Measurements from ENCODE around the gene IQGAP1. TPM values are rescaled to one million over a fixed set of nuclear protein-coding genes. Genes with fewer than 3 reads are reported as not detected.
A peak's percentile ranks its signal among the peaks of the same experiment; 100 is the strongest.

The IQGAP1 gene
- total RNA-seq, 2 donors from 2014 or later: 224 TPM

DNA sequence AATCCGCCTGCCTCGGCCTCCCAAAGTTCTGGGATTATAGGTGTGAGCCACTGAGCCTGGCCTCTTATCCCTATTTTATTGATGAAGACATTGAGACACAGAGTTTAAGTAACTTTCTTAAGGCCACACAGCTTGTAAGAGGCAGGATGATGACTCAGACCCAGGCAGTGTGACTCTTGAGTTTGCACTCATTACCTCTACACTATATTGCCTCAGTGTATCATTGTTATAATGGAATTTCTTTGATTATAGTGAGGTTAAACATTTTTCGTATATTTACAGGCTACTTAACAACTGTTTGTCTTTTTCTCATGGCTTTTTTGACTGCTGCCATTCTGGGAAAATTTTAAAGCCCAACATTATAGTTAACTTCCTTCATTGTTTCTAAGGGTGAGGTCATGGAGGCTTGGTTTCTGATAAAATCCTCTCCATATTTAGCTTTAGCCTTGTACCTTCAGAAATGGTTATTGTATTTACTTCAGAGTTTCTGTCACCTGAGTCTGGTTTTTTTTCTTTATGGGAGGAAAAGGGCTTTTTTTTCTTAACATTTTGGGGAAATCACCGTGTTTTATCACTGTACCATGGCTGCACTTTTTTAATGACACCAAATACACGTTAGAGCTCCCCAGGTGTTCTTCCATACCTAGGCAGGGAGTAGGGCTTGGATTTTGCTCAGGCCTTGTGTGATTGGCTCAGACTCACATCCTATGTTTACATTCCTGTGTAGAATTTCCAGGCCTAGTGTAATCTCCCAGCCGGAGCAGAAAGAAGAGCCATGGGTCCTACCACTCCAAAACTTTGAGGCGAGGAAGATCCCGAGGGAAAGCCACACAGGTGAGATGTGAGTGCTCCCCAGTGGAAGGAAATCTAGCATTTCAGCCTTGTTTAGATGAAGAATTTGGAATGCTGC lies 29.7 kb upstream of the IQGAP1 start:
- peak; percentile 40 for ATAC-seq (replicated peaks)
- Mint-ChIP-seq H3K4me3 (no peak overlapping the region), H3K4me1 (peaks cover 9% of the 10 kb centered on the region), H3K9me3 (no peaks in the 10 kb centered on the region), H3K36me3 (ENCODE audit: low read depth) (no peaks in the 10 kb centered on the region), H3K27ac (no peak overlapping the region), H3K27me3 (no peaks in the 10 kb centered on the region)

DNA sequence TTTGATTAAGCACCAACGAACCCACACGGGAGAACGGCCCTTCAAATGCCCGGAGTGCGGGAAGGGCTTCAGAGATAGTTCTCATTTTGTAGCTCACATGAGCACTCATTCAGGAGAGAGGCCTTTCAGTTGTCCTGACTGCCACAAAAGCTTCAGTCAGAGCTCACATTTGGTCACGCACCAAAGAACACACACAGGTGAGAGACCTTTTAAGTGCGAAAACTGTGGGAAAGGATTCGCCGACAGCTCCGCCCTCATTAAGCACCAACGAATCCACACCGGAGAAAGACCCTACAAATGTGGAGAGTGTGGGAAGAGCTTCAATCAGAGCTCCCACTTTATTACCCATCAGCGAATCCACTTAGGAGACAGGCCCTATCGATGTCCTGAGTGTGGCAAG lies 27.3 kb upstream of the IQGAP1 start:
- H3K27ac Mint-ChIP-seq: no peak overlapping the region
- no peaks in the 10 kb centered on the region for H3K27me3 Mint-ChIP-seq
- H3K36me3 Mint-ChIP-seq (ENCODE audit: low read depth): no peaks in the 10 kb centered on the region
- no peaks in the 10 kb centered on the region for H3K9me3 Mint-ChIP-seq
- peaks cover 20% of the 10 kb centered on the region for H3K4me1 Mint-ChIP-seq
- ATAC-seq (replicated peaks): no peak
- no peak overlapping the region for H3K4me3 Mint-ChIP-seq

DNA sequence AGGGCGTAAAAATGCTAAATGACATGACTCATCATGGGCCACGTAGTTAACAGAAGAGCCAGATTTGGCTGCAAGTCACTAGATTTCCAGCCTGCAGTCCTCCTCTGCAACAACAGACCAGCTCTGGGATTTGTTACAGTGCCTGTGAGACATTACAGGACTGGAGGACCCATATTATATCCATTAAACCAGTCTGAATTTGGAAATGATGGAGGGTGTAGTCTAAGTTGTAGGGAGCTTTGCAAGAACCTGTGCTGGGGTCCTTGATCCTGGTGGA lies 25.2 kb upstream of the IQGAP1 start:
- no peak for ATAC-seq (replicated peaks)
- H3K9me3 Mint-ChIP-seq: no peaks in the 10 kb centered on the region
- peaks cover 20% of the 10 kb centered on the region for H3K4me1 Mint-ChIP-seq
- H3K27me3 Mint-ChIP-seq: no peaks in the 10 kb centered on the region
- H3K27ac Mint-ChIP-seq: peak overlapping the region; percentile 46
- H3K4me3 Mint-ChIP-seq: no peak overlapping the region
- H3K36me3 Mint-ChIP-seq (ENCODE audit: low read depth): no peaks in the 10 kb centered on the region

DNA sequence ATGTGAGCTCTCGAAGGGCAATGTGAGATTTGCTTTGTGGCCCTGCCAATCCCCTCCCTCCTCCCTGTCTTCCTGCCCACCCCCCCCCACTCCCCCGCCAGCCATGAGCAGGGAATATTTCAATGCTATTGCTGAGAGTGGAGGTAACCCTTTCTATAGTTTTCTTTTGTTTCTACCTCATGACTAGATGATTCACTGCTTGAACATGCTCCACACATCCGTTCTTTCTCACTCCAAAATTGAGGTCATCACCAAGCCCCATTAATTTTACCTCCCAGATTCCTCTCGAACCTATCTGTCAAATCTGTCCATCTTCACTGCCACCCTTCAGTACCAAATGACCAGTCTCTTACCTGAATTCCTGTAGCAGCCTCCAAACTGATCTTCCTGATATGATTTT lies 23.8 kb upstream of the IQGAP1 start:
- Mint-ChIP-seq H3K27me3 (no peaks in the 10 kb centered on the region), H3K9me3 (no peaks in the 10 kb centered on the region), H3K27ac (peak overlapping the region; percentile 71), H3K4me1 (peaks cover 16% of the 10 kb centered on the region), H3K36me3 (ENCODE audit: low read depth) (no peaks in the 10 kb centered on the region), H3K4me3 (peak overlapping the region; percentile 32)
- peak; percentile 36 for ATAC-seq (replicated peaks)

DNA sequence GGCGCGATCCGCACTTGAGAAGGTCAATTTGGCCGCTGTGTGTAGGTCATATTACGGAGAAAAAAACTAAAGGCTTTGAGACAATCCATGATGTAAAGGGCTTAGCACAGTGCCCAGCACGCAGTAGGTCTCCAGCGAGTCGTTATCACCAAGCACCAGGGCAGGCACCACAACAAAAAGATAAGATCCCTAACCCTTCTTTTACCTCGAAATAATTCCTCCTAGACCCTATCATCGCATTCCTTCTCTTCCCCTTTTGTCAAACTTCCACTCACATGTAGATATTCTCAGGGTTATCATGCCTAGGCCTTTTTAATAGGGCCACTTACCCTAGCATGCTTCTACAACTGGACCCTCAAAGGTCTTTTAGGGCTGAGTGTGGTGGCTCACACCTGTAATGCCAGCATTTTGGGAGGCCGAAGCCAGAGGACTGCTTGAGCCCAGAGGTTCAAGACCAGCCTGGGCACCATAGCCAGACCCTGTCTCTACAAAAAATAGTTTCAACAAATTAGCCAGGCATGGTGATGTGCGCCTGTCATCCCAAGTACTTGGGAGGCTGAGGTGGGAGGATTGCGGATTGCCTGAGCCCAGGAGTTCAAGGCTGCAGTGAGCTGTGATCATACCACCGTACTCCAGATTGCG lies 22.5 kb upstream of the IQGAP1 start:
- H3K27ac Mint-ChIP-seq: no peak overlapping the region
- no peak overlapping the region for H3K4me3 Mint-ChIP-seq
- ATAC-seq (replicated peaks): no peak
- no peaks in the 10 kb centered on the region for H3K9me3 Mint-ChIP-seq
- no peaks in the 10 kb centered on the region for H3K27me3 Mint-ChIP-seq
- H3K4me1 Mint-ChIP-seq: peaks cover 16% of the 10 kb centered on the region
- no peaks in the 10 kb centered on the region for H3K36me3 Mint-ChIP-seq (ENCODE audit: low read depth)

DNA sequence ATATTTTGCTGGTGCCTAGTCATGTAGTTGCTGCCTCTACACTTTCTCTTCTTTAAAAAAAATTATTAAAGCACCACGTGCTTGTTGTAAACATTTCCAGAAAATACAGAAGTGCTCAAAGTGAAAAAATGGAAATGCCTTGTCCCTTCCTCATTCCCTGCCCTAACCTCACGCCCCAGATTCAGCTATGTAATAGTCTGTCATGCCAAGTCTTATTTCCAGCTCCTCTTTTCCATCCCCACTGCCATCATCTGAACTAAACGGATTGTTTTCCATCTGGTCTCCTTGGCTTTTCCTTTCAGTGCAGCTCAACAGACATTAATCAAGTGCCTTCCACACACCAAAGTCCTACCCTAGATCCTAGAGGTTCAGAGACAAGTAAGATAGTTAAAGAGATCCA lies 20.5 kb upstream of the IQGAP1 start:
- no peaks in the 10 kb centered on the region for H3K36me3 Mint-ChIP-seq (ENCODE audit: low read depth)
- ATAC-seq (replicated peaks): no peak
- peak overlapping the region; percentile 20 for H3K27ac Mint-ChIP-seq
- no peak overlapping the region for H3K4me3 Mint-ChIP-seq
- H3K27me3 Mint-ChIP-seq: no peaks in the 10 kb centered on the region
- no peaks in the 10 kb centered on the region for H3K9me3 Mint-ChIP-seq
- H3K4me1 Mint-ChIP-seq: peaks cover 16% of the 10 kb centered on the region

DNA sequence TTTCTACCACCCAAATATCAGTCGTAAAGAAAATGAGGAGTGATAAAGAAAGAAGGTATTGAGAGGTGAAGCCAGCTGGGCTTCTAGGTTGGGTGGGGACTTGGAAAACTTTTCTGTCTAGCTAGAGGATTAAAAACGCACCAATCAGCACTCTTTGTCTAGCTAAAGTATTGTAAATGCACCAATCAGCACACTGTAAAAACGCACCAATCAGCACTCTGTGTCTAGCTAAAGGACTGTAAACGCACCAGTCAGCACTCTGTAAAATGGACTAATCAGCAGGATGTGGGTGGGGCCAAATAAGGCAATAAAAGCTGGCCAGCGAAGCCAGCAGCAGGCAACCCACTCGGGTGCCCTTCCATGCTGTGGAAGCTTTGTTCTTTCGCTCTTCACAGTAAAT lies 13.0 kb upstream of the IQGAP1 start:
- no peak overlapping the region for H3K4me3 Mint-ChIP-seq
- no peak overlapping the region for H3K27ac Mint-ChIP-seq
- no peaks in the 10 kb centered on the region for H3K27me3 Mint-ChIP-seq
- H3K9me3 Mint-ChIP-seq: peaks cover 13% of the 10 kb centered on the region
- peaks cover 22% of the 10 kb centered on the region for H3K4me1 Mint-ChIP-seq
- no peaks in the 10 kb centered on the region for H3K36me3 Mint-ChIP-seq (ENCODE audit: low read depth)
- ATAC-seq (replicated peaks): no peak

DNA sequence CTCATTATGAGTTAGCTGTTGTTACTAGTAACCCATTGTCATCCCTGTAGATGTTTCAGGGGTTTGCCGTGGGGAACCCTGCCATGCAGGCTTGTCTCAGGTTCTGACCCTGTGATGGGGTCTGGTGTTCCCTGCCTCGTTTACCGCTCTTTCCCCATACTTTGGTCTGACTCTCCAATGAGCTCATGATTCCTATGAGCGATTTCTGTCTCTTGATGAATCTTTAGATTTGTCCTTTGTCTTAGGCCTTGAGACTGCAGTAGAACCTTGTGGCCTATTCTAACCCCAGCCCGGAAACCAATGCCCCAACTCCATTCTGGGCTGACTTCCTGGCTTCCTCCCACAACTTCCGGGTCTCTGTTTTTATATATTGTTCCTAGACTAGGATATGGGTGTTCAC lies 11.3 kb upstream of the IQGAP1 start:
- peaks cover 18% of the 10 kb centered on the region for H3K9me3 Mint-ChIP-seq
- H3K4me3 Mint-ChIP-seq: peak overlapping the region; percentile 75
- peak overlapping the region; percentile 95 for H3K27ac Mint-ChIP-seq
- no peaks in the 10 kb centered on the region for H3K36me3 Mint-ChIP-seq (ENCODE audit: low read depth)
- H3K27me3 Mint-ChIP-seq: no peaks in the 10 kb centered on the region
- peak; percentile 96 for ATAC-seq (replicated peaks)
- H3K4me1 Mint-ChIP-seq: peaks cover 22% of the 10 kb centered on the region

DNA sequence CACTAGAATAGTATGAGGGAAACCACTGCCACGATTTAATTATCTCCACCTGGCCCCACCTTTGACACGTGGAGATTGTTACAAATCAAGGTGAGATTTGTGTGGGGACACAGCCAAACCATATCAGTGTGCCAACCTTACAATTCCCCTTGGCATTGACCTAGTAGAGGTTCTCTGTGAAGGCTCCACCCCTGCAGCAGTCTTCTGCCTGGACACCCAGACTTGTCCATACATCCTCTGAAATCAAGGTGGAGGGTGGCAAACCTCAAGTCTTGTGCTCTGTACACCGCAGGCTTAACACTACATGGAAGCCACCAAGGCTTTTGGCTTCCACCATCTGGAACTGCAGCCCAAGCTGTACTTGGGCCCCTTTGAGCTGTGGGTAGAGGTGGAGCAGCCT lies 8.8 kb upstream of the IQGAP1 start:
- H3K36me3 Mint-ChIP-seq (ENCODE audit: low read depth): no peaks in the 10 kb centered on the region
- H3K27ac Mint-ChIP-seq: no peak overlapping the region
- no peak for ATAC-seq (replicated peaks)
- H3K4me3 Mint-ChIP-seq: no peak overlapping the region
- H3K4me1 Mint-ChIP-seq: peaks cover 26% of the 10 kb centered on the region
- no peaks in the 10 kb centered on the region for H3K27me3 Mint-ChIP-seq
- peaks cover 18% of the 10 kb centered on the region for H3K9me3 Mint-ChIP-seq

DNA sequence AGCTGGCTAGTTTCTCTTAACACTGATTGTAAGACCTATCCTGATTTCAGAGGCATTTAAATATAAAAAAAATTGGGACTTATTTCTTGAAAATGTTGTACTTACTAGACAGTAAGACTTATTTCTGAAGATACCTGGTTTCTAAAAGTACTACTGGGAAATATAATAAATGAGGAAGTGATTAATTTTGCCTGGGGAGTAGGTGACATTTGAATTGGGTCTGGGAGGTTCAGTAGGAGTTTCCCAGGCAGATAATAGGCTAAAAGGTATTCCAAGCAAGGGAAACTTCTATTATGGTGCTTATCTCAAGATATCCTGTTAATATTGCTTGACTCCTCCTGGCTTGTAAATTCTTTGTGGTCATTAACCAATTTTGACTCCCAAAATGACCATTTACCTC lies 6.5 kb upstream of the IQGAP1 start:
- ATAC-seq (replicated peaks): no peak
- no peaks in the 10 kb centered on the region for H3K27me3 Mint-ChIP-seq
- no peaks in the 10 kb centered on the region for H3K36me3 Mint-ChIP-seq (ENCODE audit: low read depth)
- H3K4me3 Mint-ChIP-seq: no peak overlapping the region
- peaks cover 14% of the 10 kb centered on the region for H3K9me3 Mint-ChIP-seq
- H3K4me1 Mint-ChIP-seq: peaks cover 21% of the 10 kb centered on the region
- H3K27ac Mint-ChIP-seq: no peak overlapping the region

DNA sequence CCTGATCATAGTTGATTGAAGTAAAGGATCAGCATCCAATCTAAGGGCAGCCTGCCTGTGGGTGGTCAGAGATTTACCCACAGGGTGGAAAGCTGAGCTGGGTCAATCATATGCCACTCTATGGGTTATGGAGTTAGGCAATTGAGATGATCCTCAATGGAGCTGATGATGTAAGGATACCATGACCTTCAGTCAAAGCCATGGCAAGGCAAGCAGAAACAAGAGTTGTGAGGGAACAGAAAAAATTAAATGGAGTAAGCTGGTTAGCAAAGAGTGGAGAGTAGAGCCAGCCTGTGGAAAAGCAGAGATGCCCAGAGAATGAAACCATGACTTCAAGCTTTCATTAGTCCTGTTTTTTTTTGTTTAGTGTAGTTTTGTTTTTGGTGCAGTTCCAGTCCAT lies 5.7 kb upstream of the IQGAP1 start:
- ATAC-seq (replicated peaks): no peak
- H3K9me3 Mint-ChIP-seq: peaks cover 12% of the 10 kb centered on the region
- no peaks in the 10 kb centered on the region for H3K27me3 Mint-ChIP-seq
- H3K4me3 Mint-ChIP-seq: no peak overlapping the region
- no peak overlapping the region for H3K27ac Mint-ChIP-seq
- H3K36me3 Mint-ChIP-seq (ENCODE audit: low read depth): no peaks in the 10 kb centered on the region
- H3K4me1 Mint-ChIP-seq: peaks cover 14% of the 10 kb centered on the region

DNA sequence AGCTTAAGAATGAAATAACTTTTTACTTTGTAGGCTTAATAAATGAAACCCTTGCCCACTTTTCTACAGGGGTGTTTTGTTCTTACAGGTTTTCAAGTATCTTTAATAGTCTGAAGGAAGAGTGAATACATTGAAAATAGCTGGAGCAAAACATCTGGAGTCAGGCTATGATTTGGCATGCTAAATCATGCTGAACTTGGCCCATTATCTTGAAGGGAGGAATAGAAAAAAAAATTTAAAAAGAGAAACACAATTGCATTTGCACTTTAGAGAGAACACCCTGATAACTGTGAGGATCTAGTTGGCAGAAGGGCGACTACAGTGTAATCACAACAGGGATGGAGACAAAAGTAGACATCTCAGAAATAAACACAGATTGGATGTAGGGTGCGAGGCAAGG lies 1.8 kb upstream of the IQGAP1 start:
- Mint-ChIP-seq H3K27me3 (no peaks in the 10 kb centered on the region), H3K4me1 (peaks cover 31% of the 10 kb centered on the region), H3K9me3 (no peaks in the 10 kb centered on the region), H3K27ac (peak overlapping the region; percentile 77), H3K4me3 (peak overlapping the region; percentile 89), H3K36me3 (ENCODE audit: low read depth) (peaks cover 28% of the 10 kb centered on the region)
- no peak for ATAC-seq (replicated peaks)

DNA sequence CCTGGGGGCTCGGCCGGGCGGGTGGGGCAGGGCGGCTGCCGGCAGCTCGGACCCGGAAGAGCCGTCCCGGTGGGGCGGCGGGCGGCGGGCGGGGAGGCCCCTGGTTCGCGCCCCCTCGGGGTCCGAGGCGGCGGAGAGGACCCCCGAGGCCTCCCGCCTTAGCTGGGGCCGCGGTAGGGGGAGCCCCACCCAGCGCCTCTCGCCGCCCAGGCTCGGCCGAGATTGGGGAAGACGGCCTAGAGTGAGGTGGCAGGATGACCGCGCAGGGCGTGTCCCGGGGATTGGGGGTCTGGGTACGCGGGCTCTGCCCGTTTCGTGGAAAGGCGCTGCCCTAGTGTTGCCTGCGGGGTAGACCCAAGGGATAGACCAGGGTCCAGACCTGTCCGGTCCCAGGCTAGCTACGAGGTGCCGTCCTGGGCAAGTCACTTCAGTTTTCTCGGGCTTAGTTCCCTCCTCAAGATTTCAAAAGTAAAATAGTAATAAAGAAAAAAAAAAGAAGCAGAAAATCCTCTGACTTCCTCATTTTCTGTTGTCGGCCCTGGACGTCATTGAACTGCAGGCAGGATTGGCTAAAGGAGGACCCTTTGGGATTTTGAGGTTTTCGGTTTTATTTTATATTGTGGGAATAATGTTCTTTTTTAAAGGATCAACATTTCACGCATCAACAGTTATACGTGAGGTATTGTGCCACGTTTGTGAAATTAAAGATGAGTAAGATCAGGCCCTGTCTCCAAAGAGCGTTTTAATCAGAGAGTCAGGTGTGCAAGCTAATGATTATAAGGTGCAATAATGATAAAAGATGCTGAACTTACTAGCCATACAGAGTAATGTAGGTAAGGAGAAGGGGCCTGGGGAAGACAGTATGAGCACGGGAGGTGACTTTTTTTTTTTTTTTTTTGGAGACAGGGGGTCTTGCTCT lies 679 bp downstream of the IQGAP1 start:
- no peaks in the 10 kb centered on the region for H3K9me3 Mint-ChIP-seq
- no peaks in the 10 kb centered on the region for H3K27me3 Mint-ChIP-seq
- H3K36me3 Mint-ChIP-seq (ENCODE audit: low read depth): peaks cover 53% of the 10 kb centered on the region
- H3K4me1 Mint-ChIP-seq: peaks cover 40% of the 10 kb centered on the region
- H3K27ac Mint-ChIP-seq: peak overlapping the region; percentile 95
- peak; percentile 63 for ATAC-seq (replicated peaks)
- H3K4me3 Mint-ChIP-seq: peak overlapping the region; percentile 89

DNA sequence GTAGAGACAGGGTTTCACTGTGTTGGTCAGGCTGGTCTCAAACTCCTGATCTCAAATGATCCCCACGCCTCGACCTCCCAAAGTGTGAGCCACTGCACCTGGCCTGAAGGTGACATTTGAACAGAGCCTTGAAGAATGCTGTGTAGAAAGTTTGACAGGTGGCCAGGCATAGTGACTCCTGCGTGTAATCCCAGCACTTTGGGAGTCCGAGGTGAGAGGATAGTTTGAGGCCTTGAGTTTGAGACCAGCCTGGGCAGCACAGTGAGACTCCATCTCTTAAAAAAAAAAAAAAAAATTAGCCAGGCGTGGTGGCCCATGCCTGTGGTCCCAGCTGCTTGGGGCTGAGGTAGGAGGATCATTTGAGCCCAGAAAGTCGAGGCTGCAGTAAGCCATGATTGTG lies 1.5 kb downstream of the IQGAP1 start:
- no peaks in the 10 kb centered on the region for H3K9me3 Mint-ChIP-seq
- peaks cover 58% of the 10 kb centered on the region for H3K36me3 Mint-ChIP-seq (ENCODE audit: low read depth)
- peak overlapping the region; percentile 95 for H3K27ac Mint-ChIP-seq
- H3K4me3 Mint-ChIP-seq: peak overlapping the region; percentile 89
- H3K27me3 Mint-ChIP-seq: no peaks in the 10 kb centered on the region
- ATAC-seq (replicated peaks): no peak
- peaks cover 43% of the 10 kb centered on the region for H3K4me1 Mint-ChIP-seq

All from activated T-helper 17 cell treated with anti-CD3 and anti-CD28 coated beads, Interleukin-2, amount 50 U/mL, for 72 hours (primary cell).